Activated CD4-positive, alpha-beta T cell treated with anti-CD3 and anti-CD28 coated beads for 36 hours (primary cell): Measurements from ENCODE around the gene NR2C2. TPM values are rescaled to one million over a fixed set of nuclear protein-coding genes. Genes with fewer than 3 reads are reported as not detected.
"Not testable (repeated sequence)": the region's sequence is repeated elsewhere in the genome, so short reads cannot be mapped to it uniquely, and the experiment has no call there.

ENCODE experiments used
- ATAC-seq: fragments of 200-7000 bp; cut with Tn5 transposase; one replicate; pipeline ENCODE4 v1.10.0; 2021; ENCODE audit warnings: mild to moderate bottlenecking, moderate library complexity
- CTCF ChIA-PET: fragments of 350-600 bp; sonication (Branson Sonifier 250); formaldehyde crosslinking; loops from one replicate; lab custom pipeline; 2021; ENCODE audit warnings: antibody characterized with exemption; lab: Charles Lee
- POLR2A ChIA-PET: fragments of 350-600 bp; sonication (Branson Sonifier 250); formaldehyde crosslinking; loops from one replicate; lab custom pipeline; 2021; ENCODE audit warnings: antibody characterized with exemption, inconsistent platforms; lab: Charles Lee
- DNase-seq: peaks from one replicate; pipeline ENCODE4 v3.0.0-alpha.2; 2020
- H3K27ac Mint-ChIP-seq: one replicate; pipeline ENCODE4 v1.8.0; 2021; ENCODE audit warnings: mixed read lengths
- H3K27me3 Mint-ChIP-seq: one replicate; pipeline ENCODE4 v1.8.0; 2021; ENCODE audit warnings: mixed read lengths
- H3K36me3 Mint-ChIP-seq: one replicate; pipeline ENCODE4 v1.8.0; 2021; ENCODE audit warnings: low read depth, mixed read lengths
- H3K4me1 Mint-ChIP-seq: one replicate; pipeline ENCODE4 v1.8.0; 2021; ENCODE audit warnings: mixed read lengths
- H3K4me3 Mint-ChIP-seq: one replicate; pipeline ENCODE4 v1.8.0; 2021; ENCODE audit warnings: mild to moderate bottlenecking, moderate library complexity, mixed read lengths
- H3K9me3 Mint-ChIP-seq: one replicate; pipeline ENCODE4 v1.8.0; 2021; ENCODE audit warnings: low read depth, mixed read lengths
- intact Hi-C, 2 experiments: fragments of 100-400 bp; cut with DNase I in 1 of 2; cut with micrococcal nuclease in 1 of 2; formaldehyde crosslinking; loops; one replicate each; pipeline versions ENCODE4 v1.14.2 to v1.15.1; 2022 to 2024; cut with DNase I, micrococcal nuclease
- total RNA-seq, 2 experiments: library from RNA; stranded (reverse); gene quantifications; one replicate each; pipeline ENCODE4 v1.2.3, GENCODE V29; 2021

Gene NR2C2
- total RNA-seq, 2 experiments from 2014 or later, result 46.8 to 52.8 TPM

DNA sequence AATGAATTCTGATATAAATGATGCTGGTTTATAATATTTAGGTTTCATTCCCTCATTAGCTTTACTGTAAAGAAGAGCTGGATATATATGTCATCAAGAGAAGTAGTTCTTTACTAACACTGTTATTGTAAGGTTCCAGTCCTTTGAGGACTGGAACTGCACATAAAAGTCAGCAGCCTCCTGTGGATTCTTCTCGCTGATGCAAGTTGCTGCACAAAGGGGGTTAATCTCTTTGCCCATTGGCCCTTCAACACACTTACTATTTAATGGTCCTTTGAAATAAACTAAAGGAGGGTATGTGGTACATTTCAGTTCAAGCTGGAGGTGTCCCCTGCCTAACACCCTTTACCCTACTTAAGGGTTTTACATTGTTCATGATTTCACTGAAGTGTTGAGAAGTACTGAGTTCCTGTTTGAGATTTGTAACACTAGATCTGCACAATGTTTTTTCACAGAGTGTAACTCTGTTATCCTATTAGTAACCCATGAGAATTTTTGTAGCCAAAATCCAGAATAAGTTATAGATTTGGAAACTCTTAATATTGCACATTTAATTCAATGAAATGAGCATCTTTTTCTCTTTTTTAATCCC is 43.9 kb downstream of the NR2C2 start:
- no peak overlapping the region for H3K27ac Mint-ChIP-seq
- CTCF ChIA-PET, result interaction anchor here (0.7 to 0.9 kb wide), 2 partner anchors 11 to 212 kb away, joined by 3 to 4 read pairs; no protein-coding TSS in a partner anchor

DNA sequence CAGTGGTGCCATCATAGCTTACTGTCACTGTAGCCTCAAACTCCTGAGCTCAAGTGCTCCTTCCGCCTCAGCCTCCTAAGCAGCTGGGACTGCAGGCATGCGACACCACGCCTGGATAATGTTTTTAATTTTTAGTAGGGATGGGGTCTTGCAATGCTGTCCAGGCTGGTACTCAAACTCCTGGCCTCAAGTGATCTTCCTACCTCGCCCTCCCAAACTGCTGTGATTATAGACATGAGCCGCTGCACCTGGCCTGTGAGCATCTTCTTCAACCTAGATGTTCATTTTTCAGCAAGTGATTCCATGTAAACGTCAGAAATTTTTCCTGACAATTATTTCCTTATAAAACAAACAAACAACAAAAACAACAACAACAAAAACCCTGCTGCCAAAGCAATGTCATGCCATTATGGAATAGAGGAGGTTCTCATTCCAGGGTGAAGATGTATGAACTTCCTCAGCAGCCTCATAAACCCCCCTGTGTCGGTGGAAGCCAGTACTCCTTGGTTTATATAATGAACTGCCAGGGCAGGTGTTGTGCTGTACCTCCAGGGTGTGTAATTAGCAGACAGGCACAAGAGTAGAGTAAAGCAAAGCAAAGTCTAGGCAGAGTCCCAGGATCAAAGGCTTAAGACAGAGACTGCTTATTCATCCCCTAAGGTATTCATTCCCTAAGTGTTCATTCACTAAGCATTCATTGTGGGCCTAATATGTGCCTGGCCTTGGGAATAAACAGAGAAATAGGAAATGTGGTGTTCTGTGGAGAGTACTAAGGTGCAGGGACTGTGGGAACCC is 44.6 kb downstream of the NR2C2 start:
- no peak for ATAC-seq
- DNase-seq, result no peak
- Mint-ChIP-seq H3K4me3 (no peak overlapping the region), H3K27ac (no peak overlapping the region), H3K4me1 (peaks cover 30% of the 10 kb centered on the region), H3K36me3 (peaks cover 4% of the 10 kb centered on the region), H3K27me3 (no peaks in the 10 kb centered on the region), H3K9me3 (no peaks in the 10 kb centered on the region)
- CTCF ChIA-PET, result interaction anchor here (0.7 to 1.2 kb wide), 2 partner anchors 10 to 59 kb away, joined by 4 to 7 read pairs; no protein-coding TSS in a partner anchor
- intact Hi-C loops, result no loop called here
- POLR2A ChIA-PET, result no interaction called here

More for the DNA sequence above, 43.9 kb downstream of the NR2C2 start:
- POLR2A ChIA-PET, result no interaction called here
- DNase-seq (no peak), ATAC-seq (no peak)
- no peak overlapping the region for H3K4me3 Mint-ChIP-seq
- no peaks in the 10 kb centered on the region for H3K9me3 Mint-ChIP-seq
- H3K27me3 Mint-ChIP-seq, result no peaks in the 10 kb centered on the region
- peaks cover 35% of the 10 kb centered on the region for H3K4me1 Mint-ChIP-seq
- H3K36me3 Mint-ChIP-seq, result peaks cover 4% of the 10 kb centered on the region
- intact Hi-C loops, result no loop called here

- intact Hi-C loops, result no loop called here
- no peaks in the 10 kb centered on the region for H3K27me3 Mint-ChIP-seq
- peaks cover 7% of the 10 kb centered on the region for H3K4me1 Mint-ChIP-seq
- DNase-seq, result no peak
- no peak overlapping the region for H3K4me3 Mint-ChIP-seq
- peaks cover 36% of the 10 kb centered on the region for H3K36me3 Mint-ChIP-seq
- H3K9me3 Mint-ChIP-seq, result peaks cover 7% of the 10 kb centered on the region
- ChIA-PET CTCF (no interaction called here), POLR2A (no interaction called here)
- no peak for ATAC-seq
- no peak overlapping the region for H3K27ac Mint-ChIP-seq
Measured at GRCh38 chr3:14997941-14998340, 50.6 kb downstream of the NR2C2 start.

GRCh38 chr3:14999182-14999581 is 51.8 kb downstream of the NR2C2 start:
- POLR2A ChIA-PET, H3K4me1 Mint-ChIP-seq, CTCF ChIA-PET, H3K27ac Mint-ChIP-seq, H3K4me3 Mint-ChIP-seq, ATAC-seq, DNase-seq, H3K9me3 Mint-ChIP-seq, H3K27me3 Mint-ChIP-seq, intact Hi-C loops: not testable (repeated sequence)
- peaks cover 44% of the 10 kb centered on the region for H3K36me3 Mint-ChIP-seq

DNA sequence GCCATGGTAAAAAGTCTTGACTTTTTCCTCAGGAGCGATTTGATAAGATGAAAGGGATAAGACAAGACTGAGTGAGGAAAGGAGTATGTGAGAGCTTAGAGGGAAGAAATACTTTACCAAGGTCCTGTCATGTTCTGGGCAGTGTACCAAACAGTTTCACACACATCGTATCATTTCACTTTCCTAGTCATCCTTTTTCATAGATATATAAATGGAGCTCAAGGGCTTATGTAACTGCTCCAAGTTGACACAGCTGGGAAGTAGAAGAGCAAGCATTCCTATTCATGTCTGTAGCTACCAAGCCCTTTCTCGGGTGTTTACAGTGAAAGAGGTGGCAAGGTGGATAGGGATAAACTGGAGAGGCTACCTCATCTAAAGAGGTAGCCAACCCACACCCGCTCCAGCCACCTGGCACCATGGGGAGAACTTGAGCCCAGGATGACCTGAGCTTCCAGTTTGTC is 60.3 kb downstream of the NR2C2 start:
- POLR2A ChIA-PET, result no interaction called here
- Mint-ChIP-seq H3K27ac (no peak overlapping the region), H3K36me3 (peaks cover 27% of the 10 kb centered on the region), H3K9me3 (no peaks in the 10 kb centered on the region), H3K4me1 (peaks cover 7% of the 10 kb centered on the region), H3K27me3 (no peaks in the 10 kb centered on the region), H3K4me3 (no peak overlapping the region)
- DNase-seq (no peak), ATAC-seq (no peak)
- CTCF ChIA-PET, result no interaction called here
- intact Hi-C loops, result no loop called here

GRCh38 chr3:15009167-15009566 is 61.8 kb downstream of the NR2C2 start:
- peaks cover 7% of the 10 kb centered on the region for H3K4me1 Mint-ChIP-seq
- no peak for DNase-seq
- H3K36me3 Mint-ChIP-seq, result peaks cover 26% of the 10 kb centered on the region
- intact Hi-C loops, result no loop called here
- no peaks in the 10 kb centered on the region for H3K27me3 Mint-ChIP-seq
- no peak for ATAC-seq
- ChIA-PET CTCF (no interaction called here), POLR2A (no interaction called here)
- H3K9me3 Mint-ChIP-seq, result no peaks in the 10 kb centered on the region
- no peak overlapping the region for H3K27ac Mint-ChIP-seq
- H3K4me3 Mint-ChIP-seq, result no peak overlapping the region

DNA sequence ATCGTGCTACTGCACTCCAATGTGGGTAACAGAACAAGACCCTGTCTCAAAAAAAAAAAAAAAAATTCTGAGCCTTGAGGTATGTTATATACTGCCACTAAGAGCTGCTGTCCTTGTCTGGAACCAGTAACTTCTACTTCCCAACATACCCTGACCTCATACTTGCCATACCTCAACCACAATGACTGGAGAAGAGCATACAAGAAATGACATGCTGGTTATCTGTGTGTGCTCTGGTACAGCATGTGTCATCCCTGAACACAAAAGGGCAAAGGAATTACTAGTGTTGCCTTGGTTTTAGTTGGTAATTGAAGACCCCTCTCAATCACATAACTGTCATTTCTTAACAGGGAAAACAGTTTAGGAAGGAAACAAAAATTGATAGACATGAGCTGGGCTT is 63.3 kb downstream of the NR2C2 start:
- DNase-seq, result no peak

GRCh38 chr3:15011174-15011573 is 63.8 kb downstream of the NR2C2 start:
- H3K9me3 Mint-ChIP-seq, result no peaks in the 10 kb centered on the region
- peaks cover 7% of the 10 kb centered on the region for H3K4me1 Mint-ChIP-seq
- no peak overlapping the region for H3K27ac Mint-ChIP-seq
- no peaks in the 10 kb centered on the region for H3K27me3 Mint-ChIP-seq
- ATAC-seq (peak; percentile 69), DNase-seq (peak; percentile 23)
- intact Hi-C loops, result no loop called here
- CTCF ChIA-PET, result interaction anchor here (0.6 to 1.0 kb wide), 3 partner anchors 14 to 626 kb away, joined by 3 to 6 read pairs (median 3); no protein-coding TSS in a partner anchor
- H3K36me3 Mint-ChIP-seq, result peaks cover 27% of the 10 kb centered on the region
- no peak overlapping the region for H3K4me3 Mint-ChIP-seq
- POLR2A ChIA-PET, result no interaction called here

More for the DNA sequence above, 63.3 kb downstream of the NR2C2 start:
- H3K36me3 Mint-ChIP-seq, result peaks cover 28% of the 10 kb centered on the region
- H3K27me3 Mint-ChIP-seq, result no peaks in the 10 kb centered on the region
- no peaks in the 10 kb centered on the region for H3K9me3 Mint-ChIP-seq
- ChIA-PET CTCF (interaction anchor here (0.6 to 1.0 kb wide), 2 partner anchors 15 to 625 kb away, joined by 3 to 6 read pairs; no protein-coding TSS in a partner anchor), POLR2A (no interaction called here)
- ATAC-seq, result peak; percentile 79
- peaks cover 7% of the 10 kb centered on the region for H3K4me1 Mint-ChIP-seq
- intact Hi-C loops, result no loop called here
- H3K27ac Mint-ChIP-seq, result no peak overlapping the region
- no peak overlapping the region for H3K4me3 Mint-ChIP-seq

DNA sequence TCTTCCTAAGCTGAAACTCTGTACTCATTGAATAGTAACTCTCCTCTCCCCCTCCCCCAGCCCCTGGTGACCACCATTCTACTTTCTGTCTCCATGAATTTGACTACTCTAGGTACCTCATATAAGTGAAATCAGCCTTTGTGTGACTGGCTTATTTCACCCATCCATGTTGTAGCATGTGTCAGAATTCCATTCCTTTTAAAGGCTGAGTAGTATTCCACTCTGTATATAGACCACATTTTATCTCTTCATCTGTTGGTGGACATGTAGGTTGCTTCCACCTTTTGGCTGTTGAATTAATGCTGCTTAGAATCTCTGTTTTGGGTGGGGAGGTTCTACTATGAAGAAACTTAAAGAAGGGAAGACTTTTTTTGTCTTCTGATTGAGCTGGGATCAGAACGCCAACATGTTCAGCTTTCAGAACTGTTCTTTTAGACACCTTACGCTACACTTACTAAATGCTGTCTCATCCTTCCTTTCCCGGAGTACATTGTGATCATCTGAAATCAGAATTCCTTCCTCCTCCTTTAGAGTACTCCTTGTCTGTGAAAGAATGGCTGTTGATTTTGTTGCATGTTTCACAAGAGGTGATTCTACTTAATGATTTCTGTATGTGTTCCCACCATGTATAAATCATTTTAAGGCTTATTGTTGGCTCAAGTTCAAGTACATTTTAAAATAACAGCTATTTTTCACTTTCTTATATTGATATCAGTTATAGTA is 67.4 kb downstream of the NR2C2 start:
- no peak for DNase-seq
- CTCF ChIA-PET, result interaction anchor here (1.0 to 1.3 kb wide), 2 partner anchors 9 to 15 kb away, joined by 3 to 4 read pairs; no protein-coding TSS in a partner anchor
- ATAC-seq, result no peak
- no peaks in the 10 kb centered on the region for H3K9me3 Mint-ChIP-seq
- no peak overlapping the region for H3K27ac Mint-ChIP-seq
- POLR2A ChIA-PET, result no interaction called here
- intact Hi-C loops, result no loop called here
- H3K36me3 Mint-ChIP-seq, result peaks cover 38% of the 10 kb centered on the region
- no peaks in the 10 kb centered on the region for H3K27me3 Mint-ChIP-seq
- H3K4me3 Mint-ChIP-seq, result no peak overlapping the region
- peaks cover 7% of the 10 kb centered on the region for H3K4me1 Mint-ChIP-seq

DNA sequence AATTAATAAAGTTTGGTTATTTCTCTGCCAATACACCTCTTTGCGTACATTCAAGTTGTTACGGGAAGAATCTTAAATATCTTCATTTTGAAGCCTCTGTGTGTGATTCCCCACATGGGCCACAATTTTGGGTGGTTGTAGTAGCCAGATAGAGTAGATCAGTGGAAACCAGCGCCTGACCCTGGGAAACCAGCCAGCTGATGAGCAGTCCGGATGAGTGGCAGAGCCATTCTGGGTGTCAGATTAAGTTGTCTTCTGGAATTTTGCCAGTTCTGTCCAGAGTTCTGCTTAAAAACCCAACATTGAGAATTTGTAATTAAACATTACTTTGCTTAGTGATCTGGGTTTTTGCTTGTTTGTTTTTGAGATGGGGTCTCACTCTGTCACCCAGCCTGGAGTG is 68.1 kb downstream of the NR2C2 start:
- ATAC-seq (no peak), DNase-seq (no peak)
- Mint-ChIP-seq H3K27ac (no peak overlapping the region), H3K9me3 (no peaks in the 10 kb centered on the region), H3K27me3 (no peaks in the 10 kb centered on the region), H3K36me3 (peaks cover 38% of the 10 kb centered on the region), H3K4me3 (no peak overlapping the region), H3K4me1 (peaks cover 7% of the 10 kb centered on the region)
- ChIA-PET CTCF (interaction anchor here (1.0 to 1.3 kb wide), 2 partner anchors 8 to 14 kb away, joined by 3 to 4 read pairs; no protein-coding TSS in a partner anchor), POLR2A (no interaction called here)
- intact Hi-C loops, result no loop called here

GRCh38 chr3:15017191-15017590 is 69.8 kb downstream of the NR2C2 start:
- intact Hi-C loops, result no loop called here
- Mint-ChIP-seq H3K4me3 (no peak overlapping the region), H3K9me3 (no peaks in the 10 kb centered on the region), H3K4me1 (no peaks in the 10 kb centered on the region), H3K36me3 (peaks cover 41% of the 10 kb centered on the region), H3K27me3 (no peaks in the 10 kb centered on the region), H3K27ac (no peak overlapping the region)
- CTCF ChIA-PET, result no interaction called here
- POLR2A ChIA-PET, result no interaction called here
- ATAC-seq, result no peak
- no peak for DNase-seq
